Upper lobe of left lung (tissue), 6 donors: ENCODE results near the gene GTPBP3. TPM values are rescaled to one million over a fixed set of nuclear protein-coding genes. Genes with fewer than 3 reads are reported as not detected.
A peak's percentile ranks its signal among the peaks of the same experiment; 100 is the strongest.

ENCODE experiments used
- ATAC-seq, 2 donors: fragments of 200-7000 bp; cut with Tn5 transposase; one replicate each; pipeline ENCODE4 v1.9.1; 2022; ENCODE audit warnings: mild to moderate bottlenecking in 2 of 2, moderate library complexity in 2 of 2; ENCODE audit not compliant: low FRiP score in 2 of 2
- DNase-seq, 2 donors: peaks; one replicate each; pipeline ENCODE4 v3.0.0-alpha.2; 2019 to 2020
- H3K27ac ChIP-seq, 4 donors: fragments of 200-600 bp; sonication (generic); one replicate each; pipeline ENCODE4 v1.5.1; 2016 to 2019
- H3K27me3 ChIP-seq, 4 donors: fragments of 200-600 bp; sonication (generic); one replicate each; pipeline ENCODE4 v1.5.1; 2017 to 2019
- H3K36me3 ChIP-seq, 4 donors: fragments of 200-600 bp; sonication (generic); one replicate each; pipeline ENCODE4 v1.5.1; 2016 to 2019
- H3K4me1 ChIP-seq, 4 donors: fragments of 200-600 bp; sonication (generic); one replicate each; pipeline ENCODE4 v1.5.1; 2018 to 2019
- H3K4me3 ChIP-seq, 4 donors: fragments of 200-600 bp; sonication (generic); one replicate each; pipeline ENCODE4 v1.5.1; 2017 to 2019; ENCODE audit warnings: mild to moderate bottlenecking in 2 of 4, moderate library complexity in 1 of 4
- H3K9me3 ChIP-seq, 4 donors: fragments of 200-600 bp; sonication (generic); one replicate each; pipeline ENCODE4 v1.5.1; 2018 to 2019
- CTCF ChIP-seq, 6 experiments: fragments of 450-650 bp in 4 of 6; fragments of 200-600 bp in 2 of 6; sonication (generic) in 2 of 6; IDR thresholded peaks; one replicate each; pipeline ENCODE4 v1.5.1; 2016 to 2019; ENCODE audit warnings: antibody characterized with exemption in 6 of 6
- EP300 ChIP-seq, 4 donors: sonication (generic); formaldehyde crosslinking; IDR thresholded peaks; one replicate each; pipeline ENCODE4 v1.5.1; 2017; ENCODE audit warnings: antibody characterized with exemption in 4 of 4, control low read depth in 2 of 4
- POLR2A ChIP-seq, 4 donors: fragments of 450-650 bp; IDR thresholded peaks; one replicate each; pipeline ENCODE4 v1.5.1; 2016 to 2017; ENCODE audit warnings: antibody characterized with exemption in 4 of 4, mild to moderate bottlenecking in 2 of 4
- POLR2AphosphoS5 ChIP-seq, 2 donors: sonication (generic); formaldehyde crosslinking; IDR thresholded peaks; one replicate each; pipeline ENCODE4 v1.5.1; 2017; ENCODE audit warnings: antibody characterized with exemption in 2 of 2
- WGBS, 2 donors: methylation state at CpG; one replicate each; pipeline ENCODE4 v1.1.5; 2017 to 2018; 5-methylcytosine and 5-hydroxymethylcytosine counted together
- total RNA-seq, 6 donors: library from RNA; depleted of rRNA in 4 of 6; stranded (reverse); fragments of >200 nt in 4 of 6; gene quantifications; one replicate each; pipeline versions ENCODE4 v1.1.0 to v1.2.1, GENCODE V29; 2016 to 2021
- donor health status: DM: no; HTN: no; CAD: no; lungs with moderate emphysema.
- donor health status: DM: no; HTN: yes; CAD: no; lungs with severe emphysema.

Gene GTPBP3
- total RNA-seq, 6 donors from 2014 or later: 14.9 to 95.3 (median 26.4) TPM

GRCh38 chr19:17385878-17386611, 48.7 kb downstream of the GTPBP3 start:
- Histone ChIP-seq H3K4me3 (no peak overlapping the region), H3K36me3 (no peaks in the 10 kb centered on the region), H3K4me1 (peaks cover 21 to 32% (median 24%) of the 10 kb centered on the region in 4 donors), H3K27ac (no peak overlapping the region), H3K27me3 (peaks cover 0 to 5% (median 0%) of the 10 kb centered on the region in 4 donors), H3K9me3 (no peaks in the 10 kb centered on the region)
- WGBS, 2 donors: 52 to 58% methylated on average over 8 to 13 of the region's 20 CpGs
- TF ChIP-seq EP300 (IDR thresholded peaks at IDR 0.05): no peak
- TF ChIP-seq CTCF (IDR thresholded peaks at IDR 0.05): peak; percentile 81 to 91 (median 89)
- TF ChIP-seq POLR2A (IDR thresholded peaks at IDR 0.05): no peak
- TF ChIP-seq POLR2AphosphoS5 (IDR thresholded peaks at IDR 0.05): no peak
- peak; percentile 74 to 75 for ATAC-seq
- peak; percentile 62 to 92 for DNase-seq

- Histone ChIP-seq H3K4me3 (no peak overlapping the region), H3K27me3 (peaks cover 0 to 8% (median 1%) of the 10 kb centered on the region in 4 donors), H3K4me1 (peaks cover 14 to 28% (median 20%) of the 10 kb centered on the region in 4 donors), H3K27ac (no peak overlapping the region), H3K9me3 (no peaks in the 10 kb centered on the region), H3K36me3 (no peaks in the 10 kb centered on the region)
- no peak for TF ChIP-seq CTCF (IDR thresholded peaks at IDR 0.05)
- no peak for TF ChIP-seq POLR2A (IDR thresholded peaks at IDR 0.05)
- TF ChIP-seq POLR2AphosphoS5 (IDR thresholded peaks at IDR 0.05): no peak
- TF ChIP-seq EP300 (IDR thresholded peaks at IDR 0.05): no peak
- DNase-seq (no peak), ATAC-seq (no peak)
- WGBS, 2 donors: 51 to 75% methylated on average over 1 of the region's 1 CpG
Measured at GRCh38 chr19:17389288-17389687, 51.9 kb downstream of the GTPBP3 start.

- peak overlapping the region in 2 of 4 donors; percentile 23 to 67 for H3K27ac ChIP-seq
- WGBS, 2 donors: 41 to 43% methylated on average over 5 to 7 of the region's 37 CpGs
- peak overlapping the region; percentile 54 to 58 (median 56) for H3K4me3 ChIP-seq
- ATAC-seq: no peak
- H3K9me3 ChIP-seq: no peaks in the 10 kb centered on the region
- H3K4me1 ChIP-seq: peaks cover 21 to 35% (median 24%) of the 10 kb centered on the region in 4 donors
- H3K36me3 ChIP-seq: no peaks in the 10 kb centered on the region
- H3K27me3 ChIP-seq: peaks cover 0 to 8% (median 1%) of the 10 kb centered on the region in 4 donors
- DNase-seq: peak in 1 of 2 donors; percentile 83
- TF ChIP-seq POLR2AphosphoS5 (IDR thresholded peaks at IDR 0.05): no peak
- TF ChIP-seq EP300 (IDR thresholded peaks at IDR 0.05): no peak
- peak in 1 of 6 experiments; percentile 20 for TF ChIP-seq CTCF (IDR thresholded peaks at IDR 0.05)
- no peak for TF ChIP-seq POLR2A (IDR thresholded peaks at IDR 0.05)
Measured at GRCh38 chr19:17389957-17390664, 52.8 kb downstream of the GTPBP3 start.

- ATAC-seq (peak; percentile 97 to 98), DNase-seq (peak; percentile 94 to 97)
- Histone ChIP-seq H3K9me3 (no peaks in the 10 kb centered on the region), H3K27ac (peak overlapping the region in 2 of 4 donors; percentile 23 to 67), H3K36me3 (no peaks in the 10 kb centered on the region), H3K4me3 (peak overlapping the region; percentile 54 to 58 (median 56)), H3K4me1 (peaks cover 16 to 35% (median 26%) of the 10 kb centered on the region in 4 donors), H3K27me3 (peaks cover 0 to 8% (median 1%) of the 10 kb centered on the region in 4 donors)
- peak in 1 of 2 donors; percentile 36 for TF ChIP-seq POLR2AphosphoS5 (IDR thresholded peaks at IDR 0.05)
- TF ChIP-seq POLR2A (IDR thresholded peaks at IDR 0.05): peak in 1 of 4 donors; percentile 30
- no peak for TF ChIP-seq EP300 (IDR thresholded peaks at IDR 0.05)
- peak; percentile 67 to 96 (median 89) for TF ChIP-seq CTCF (IDR thresholded peaks at IDR 0.05)
- WGBS, 2 donors: 1% methylated on average over 20 to 24 of the region's 50 CpGs
Measured at GRCh38 chr19:17390665-17391370, 53.5 kb downstream of the GTPBP3 start.
